Activated CD4-positive, CD25-positive, alpha-beta regulatory T cell treated with anti-CD3 and anti-CD28 coated beads, Interleukin-2, amount 50 U/mL, for 72 hours (primary cell): Measurements from ENCODE around the gene ANKRD29.
"Not testable (repeated sequence)": the region's sequence is repeated elsewhere in the genome, so short reads cannot be mapped to it uniquely, and the experiment has no call there.

Experiments used
- DNase-seq: peaks from one replicate; pipeline ENCODE4 v3.0.0; 2021

Gene ANKRD29

GRCh38 chr18:23643815-23644490 lies 18.8 kb downstream of the ANKRD29 start:
- no peak for DNase-seq

DNA sequence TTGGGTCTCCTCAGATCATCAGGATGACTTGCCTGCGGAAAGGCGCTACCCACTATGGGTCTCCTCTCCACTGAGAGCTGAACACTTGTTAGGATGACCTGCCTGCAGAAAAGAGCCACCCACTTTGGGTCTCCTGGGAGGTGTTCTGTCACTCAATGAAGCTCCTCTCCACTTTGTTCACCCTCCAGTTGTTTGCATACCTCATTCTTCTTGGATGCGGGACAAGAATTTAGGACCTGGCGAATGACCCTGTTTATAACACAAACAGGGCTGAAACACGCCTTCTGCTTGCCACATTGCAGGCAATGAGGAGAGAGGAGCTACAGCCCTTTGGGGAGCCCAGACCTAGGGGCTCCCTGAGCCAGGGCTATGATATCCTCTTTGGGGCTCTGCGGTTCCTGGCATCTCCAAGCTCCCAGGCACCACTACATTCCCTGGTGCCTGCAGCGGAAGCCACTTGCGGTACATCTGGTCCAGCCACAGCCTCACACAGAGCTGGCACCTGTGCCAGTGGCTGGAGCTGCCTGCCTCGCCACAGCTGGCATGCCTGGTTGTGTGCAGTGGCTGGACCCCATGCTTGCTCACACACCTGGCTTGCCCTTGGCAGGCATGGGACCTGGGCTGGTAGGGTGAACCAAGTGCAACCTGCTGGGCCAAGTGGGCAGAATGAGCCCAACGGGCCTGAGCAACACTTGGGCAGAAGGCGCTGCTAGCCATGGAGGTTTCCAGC lies 20.6 kb downstream of the ANKRD29 start:
- DNase-seq: no peak

DNA sequence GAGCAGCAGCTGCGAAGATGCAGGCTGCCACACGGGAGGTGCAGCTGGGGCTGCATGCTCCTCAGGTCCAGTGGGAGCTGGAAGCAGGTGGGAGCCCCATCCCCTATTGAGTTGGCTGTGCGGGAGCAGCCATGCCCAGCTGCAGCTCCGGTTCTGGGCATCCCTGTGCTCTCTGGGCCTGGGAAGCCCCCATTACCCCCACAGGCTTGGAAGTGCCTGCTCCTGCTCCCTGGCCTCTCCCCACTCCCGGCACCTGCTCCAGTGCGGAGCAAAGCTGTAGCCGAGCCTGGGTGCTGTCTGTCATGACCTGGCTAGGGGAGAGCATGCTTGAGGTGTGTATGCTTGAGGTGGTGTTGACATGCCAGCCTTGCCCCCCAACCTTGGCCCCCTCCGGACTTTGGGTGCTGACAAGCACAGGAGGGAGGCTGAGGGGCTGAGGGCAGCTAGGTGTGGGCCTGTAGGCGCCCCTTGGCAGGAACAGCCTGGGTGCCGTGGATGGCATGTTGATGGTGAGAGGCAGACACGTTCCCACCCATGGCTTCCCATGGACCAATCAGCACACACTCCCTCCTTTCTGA lies 21.5 kb downstream of the ANKRD29 start:
- no peak for DNase-seq

GRCh38 chr18:23640052-23640451 lies 22.7 kb downstream of the ANKRD29 start:
- DNase-seq: no peak

GRCh38 chr18:23636433-23636832 lies 26.3 kb downstream of the ANKRD29 start:
- not testable (repeated sequence) for DNase-seq

DNA sequence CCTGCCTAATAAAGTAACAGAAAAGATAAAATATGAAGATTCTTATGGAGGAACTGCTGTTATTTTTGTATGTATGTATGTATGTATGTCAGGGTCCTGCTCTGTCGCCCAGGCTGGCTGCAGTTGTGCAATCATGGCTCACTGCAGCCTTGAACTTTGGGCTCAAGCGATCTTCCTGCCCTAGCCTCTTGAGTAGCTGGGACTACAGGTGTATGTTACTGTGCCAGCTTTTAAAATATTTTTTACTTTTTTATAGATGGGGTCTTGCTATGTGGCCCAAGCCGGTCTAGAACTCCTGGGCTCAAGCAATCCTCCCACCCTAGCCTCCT lies 26.7 kb downstream of the ANKRD29 start:
- DNase-seq: no peak

DNA sequence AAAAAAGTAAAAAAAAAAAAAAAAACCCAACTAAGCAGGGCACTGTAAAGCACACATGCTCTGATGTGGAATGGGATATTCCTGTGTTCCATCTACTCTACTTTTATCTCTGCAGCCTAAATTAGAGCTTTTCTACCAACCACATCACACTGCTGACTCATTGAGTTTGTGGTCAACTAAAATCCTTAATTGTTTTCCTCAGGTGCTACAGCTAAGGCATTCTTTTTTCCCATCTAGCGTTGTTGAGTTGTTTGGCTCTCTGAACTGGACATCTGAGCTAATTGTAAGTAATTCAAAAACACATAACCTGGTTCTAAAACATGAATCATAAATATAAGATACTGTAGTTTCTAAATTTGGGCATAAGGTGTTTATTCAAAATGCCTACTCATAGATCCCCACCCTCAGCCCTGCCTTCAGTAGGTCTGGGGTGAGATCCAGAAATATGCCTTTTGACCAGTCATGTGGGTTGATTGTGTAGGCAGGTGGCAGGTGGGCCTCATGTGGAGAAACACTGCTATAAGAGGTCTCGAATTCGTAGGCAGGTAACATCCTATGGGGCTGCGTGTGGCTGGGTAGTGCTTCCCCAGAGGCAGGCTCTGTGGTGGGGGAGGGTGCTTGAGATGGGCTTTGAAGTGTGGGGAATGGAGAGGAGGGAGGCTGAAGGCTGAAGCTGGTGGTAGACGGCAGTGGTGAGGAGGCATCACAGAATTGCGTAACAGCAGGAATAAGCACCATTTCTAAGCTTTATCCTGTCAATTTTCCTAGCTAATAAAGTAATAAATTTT lies 27.2 kb downstream of the ANKRD29 start:
- no peak for DNase-seq

DNA sequence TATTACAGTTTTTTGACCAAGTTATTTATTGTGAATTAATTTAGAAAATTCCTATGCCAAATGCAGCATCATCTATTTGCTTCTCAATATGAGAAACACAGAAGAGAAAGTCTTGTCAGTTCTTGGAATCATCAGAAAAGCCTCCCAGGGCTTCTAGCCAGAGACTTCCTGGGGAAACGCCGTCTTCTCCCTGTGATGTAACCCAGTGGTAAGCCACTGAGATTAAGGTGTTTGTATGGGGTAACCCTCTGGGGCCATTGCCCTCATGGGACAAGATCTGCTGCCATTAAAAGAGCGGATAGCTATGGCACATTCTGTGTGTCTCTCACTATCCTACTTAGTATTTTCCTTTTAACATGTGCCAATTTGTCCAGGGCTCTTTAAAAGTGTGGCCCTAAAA lies 28.0 kb downstream of the ANKRD29 start:
- no peak for DNase-seq

GRCh38 chr18:23632615-23633014 lies 30.1 kb downstream of the ANKRD29 start:
- no peak for DNase-seq

DNA sequence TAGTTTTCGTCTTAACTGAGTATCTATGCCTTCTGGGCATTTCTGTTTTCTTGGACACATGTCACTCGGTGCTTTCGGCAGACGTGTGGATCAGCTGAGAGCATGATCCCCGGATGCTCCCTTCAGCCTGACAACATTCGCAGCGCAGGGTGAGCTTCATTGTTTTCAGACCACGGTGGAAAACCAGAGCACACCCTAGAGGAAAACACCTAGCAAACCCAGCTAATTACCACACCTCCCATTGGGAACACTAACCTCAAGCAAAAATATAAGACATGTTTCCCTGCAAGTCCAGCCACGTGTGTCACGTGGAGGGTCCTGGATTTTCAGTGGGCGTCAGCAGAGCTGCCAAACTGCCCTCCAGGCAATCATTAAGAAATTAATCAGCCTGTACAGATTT lies 31.0 kb downstream of the ANKRD29 start:
- no peak for DNase-seq

- DNase-seq: no peak
Measured at GRCh38 chr18:23631312-23631711, 31.4 kb downstream of the ANKRD29 start.

DNA sequence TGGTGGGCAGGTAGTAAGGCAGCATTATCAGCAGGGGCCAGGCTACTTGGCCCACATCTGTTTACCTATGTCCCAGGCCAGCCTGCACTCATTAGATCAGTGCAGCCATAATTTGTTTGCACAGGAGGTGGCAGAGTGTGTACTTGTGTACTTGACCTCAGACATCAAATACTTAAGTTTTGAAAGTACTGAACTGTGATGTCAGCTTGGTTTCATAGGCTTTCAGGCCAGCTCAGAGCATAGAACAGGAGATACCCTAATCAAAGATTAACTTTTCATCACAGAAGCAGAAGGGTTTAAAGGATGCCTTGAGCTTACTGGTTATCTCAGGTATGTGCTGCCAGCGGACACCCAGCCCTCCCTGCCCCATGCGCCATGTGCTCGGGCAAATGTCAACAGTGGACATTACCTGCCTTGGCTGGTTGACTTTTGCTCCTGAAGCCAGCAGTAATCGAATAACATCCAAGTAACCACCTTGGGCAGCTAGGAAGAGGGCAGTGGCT lies 33.2 kb downstream of the ANKRD29 start:
- no peak for DNase-seq

DNA sequence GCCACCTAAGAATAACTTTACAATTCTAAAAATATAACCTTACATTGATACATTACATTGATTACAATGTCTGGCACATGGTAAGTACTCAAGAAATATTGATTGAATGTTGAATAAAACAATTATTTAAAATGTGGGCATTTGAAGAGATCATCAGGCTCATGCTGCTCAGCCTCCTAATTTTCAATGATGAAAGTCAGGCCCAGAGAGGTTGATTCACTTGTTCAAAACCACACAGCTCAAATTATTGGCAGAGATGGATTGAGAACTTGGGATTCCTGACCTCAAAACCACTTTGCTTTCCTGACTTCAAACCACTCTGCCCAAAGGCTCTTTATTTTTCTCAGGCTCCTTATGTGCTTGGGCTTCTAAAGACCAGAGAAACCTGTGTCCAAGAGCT lies 34.7 kb downstream of the ANKRD29 start:
- DNase-seq: no peak

- no peak for DNase-seq
Measured at GRCh38 chr18:23627321-23627720, 35.4 kb downstream of the ANKRD29 start.

GRCh38 chr18:23626451-23627279 lies 36.0 kb downstream of the ANKRD29 start:
- no peak for DNase-seq

- DNase-seq: no peak
Measured at GRCh38 chr18:23623040-23623439, 39.7 kb downstream of the ANKRD29 start.

DNA sequence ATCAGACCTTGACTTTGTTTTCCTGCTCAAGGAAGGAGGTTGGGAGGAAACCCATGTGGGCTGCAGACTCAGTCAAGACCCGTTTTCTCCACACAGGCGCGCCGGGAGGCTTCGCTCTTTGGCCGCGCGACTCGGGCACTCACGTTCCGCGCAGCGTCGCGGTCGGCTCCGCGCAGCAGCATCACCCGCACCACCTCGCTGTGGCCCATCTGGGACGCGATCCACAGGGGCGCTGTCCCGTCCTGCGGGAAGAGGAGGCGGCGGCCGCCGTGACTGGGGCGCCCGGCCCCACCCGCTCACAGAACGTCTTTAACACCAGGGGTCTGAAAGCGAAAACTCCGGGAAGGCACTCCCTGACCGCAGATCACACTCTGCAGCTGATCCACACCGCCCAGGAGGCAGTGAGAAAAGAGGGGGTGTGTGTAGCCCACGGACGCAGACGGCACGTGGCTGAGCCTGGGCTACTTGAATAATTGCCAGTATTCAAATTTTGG lies 43.3 kb downstream of the ANKRD29 start:
- DNase-seq: no peak

DNA sequence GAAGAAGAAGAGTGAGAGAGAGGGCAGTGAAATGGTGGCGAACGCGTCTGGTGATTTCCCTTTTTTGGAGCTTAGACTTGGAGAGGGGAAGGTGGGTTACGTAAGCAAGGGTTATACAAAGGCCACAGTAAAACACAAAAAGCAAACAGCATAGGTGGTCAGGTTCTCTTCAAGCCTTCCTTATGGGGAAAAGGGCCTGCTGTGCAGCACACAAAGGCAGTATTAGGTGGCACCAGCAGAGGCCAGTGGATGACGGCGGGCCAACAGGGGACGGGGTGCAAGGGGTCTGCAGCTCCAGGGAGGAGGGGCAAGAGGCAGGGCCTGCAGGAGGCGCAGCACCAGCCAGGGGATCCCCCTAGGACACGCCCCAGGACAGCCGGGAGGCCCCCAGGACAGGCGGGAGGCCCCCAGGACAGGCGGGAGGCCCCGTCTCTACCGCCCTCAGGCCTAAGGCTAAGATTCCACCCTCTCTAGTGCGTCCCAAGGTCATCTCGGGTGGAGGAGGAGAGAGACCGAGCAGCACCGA lies 43.8 kb downstream of the ANKRD29 start:
- no peak for DNase-seq

GRCh38 chr18:23617412-23618014 lies 45.2 kb downstream of the ANKRD29 start:
- no peak for DNase-seq

- DNase-seq: no peak
Measured at GRCh38 chr18:23616258-23616657, 46.5 kb downstream of the ANKRD29 start.

GRCh38 chr18:23614891-23615290 lies 47.8 kb downstream of the ANKRD29 start:
- no peak for DNase-seq

- no peak for DNase-seq
Measured at GRCh38 chr18:23614413-23614812, 48.3 kb downstream of the ANKRD29 start.
